Keratinocyte (primary cell): ENCODE data around the gene OAT. TPM values are rescaled to one million over a fixed set of nuclear protein-coding genes. Genes with fewer than 3 reads are reported as not detected.

ENCODE experiments used
- DNase-seq: peaks from one replicate; pipeline ENCODE4 v3.0.0-alpha.2; 2011; ENCODE audit warnings: low read depth, missing footprints, low spot score
- FAIRE-seq: peaks from 2 replicates; lab custom pipeline; 2011; peaks lifted over from hg19 to GRCh38; lab: Jason Lieb, UNC
- H2AFZ ChIP-seq: 2 replicates; pipeline ENCODE4 v1.6.0; 2012; ENCODE audit warnings: low read length, control low read depth, inconsistent platforms; ENCODE audit not compliant: control insufficient read depth
- H3K27ac ChIP-seq: 2 replicates; pipeline ENCODE4 v1.5.1; 2011; ENCODE audit warnings: low read length; ENCODE audit not compliant: control insufficient read depth, insufficient read depth
- H3K27me3 ChIP-seq: 3 replicates; pipeline ENCODE4 v1.6.0; 2011; ENCODE audit warnings: low read length; ENCODE audit not compliant: control insufficient read depth, insufficient read depth; ENCODE audit errors: extremely low read depth
- H3K36me3 ChIP-seq, 2 experiments: 2 replicates in 1 of 2; 3 replicates in 1 of 2; pipeline ENCODE4 v1.5.1; 2011; ENCODE audit warnings: low read length in 2 of 2, mild to moderate bottlenecking in 1 of 2; ENCODE audit not compliant: control insufficient read depth in 2 of 2, insufficient read depth in 2 of 2; ENCODE audit errors: extremely low read depth in 1 of 2
- H3K4me1 ChIP-seq: 3 replicates; pipeline ENCODE4 v1.5.1; 2011; ENCODE audit warnings: low read length; ENCODE audit not compliant: control insufficient read depth, insufficient read depth; ENCODE audit errors: extremely low read depth
- H3K4me2 ChIP-seq: 3 replicates; pipeline ENCODE4 v1.6.0; 2011; ENCODE audit warnings: low read depth, low read length; ENCODE audit not compliant: control insufficient read depth, insufficient read depth; ENCODE audit errors: extremely low read depth
- H3K4me3 ChIP-seq, 3 experiments: fragments of 200-600 bp in 1 of 3; sonication (generic) in 1 of 3; 2 replicates in 2 of 3; 3 replicates in 1 of 3; pipeline ENCODE4 v1.5.1; 2011 to 2016; ENCODE audit warnings: low read length in 3 of 3, mild to moderate bottlenecking in 3 of 3, control low read depth in 2 of 3, inconsistent platforms in 1 of 3, low read depth in 1 of 3, mixed read lengths in 1 of 3, mixed run types in 1 of 3, moderate library complexity in 1 of 3; ENCODE audit not compliant: control insufficient read depth in 2 of 3, insufficient read depth in 2 of 3; ENCODE audit errors: extremely low read depth in 1 of 3
- H3K79me2 ChIP-seq: 2 replicates; pipeline ENCODE4 v1.6.0; 2012; ENCODE audit warnings: low read length; ENCODE audit not compliant: control insufficient read depth, insufficient read depth
- H3K9ac ChIP-seq: 3 replicates; pipeline ENCODE4 v1.6.0; 2011; ENCODE audit warnings: low read length; ENCODE audit not compliant: control insufficient read depth, insufficient read depth; ENCODE audit errors: extremely low read depth
- H3K9me1 ChIP-seq: 3 replicates; pipeline ENCODE4 v1.6.0; 2011; ENCODE audit warnings: low read length; ENCODE audit not compliant: control insufficient read depth, insufficient read depth; ENCODE audit errors: extremely low read depth
- H3K9me3 ChIP-seq: 2 replicates; pipeline ENCODE4 v1.5.1; 2012; ENCODE audit warnings: low read depth, low read length; ENCODE audit not compliant: control insufficient read depth
- H4K20me1 ChIP-seq: 3 replicates; pipeline ENCODE4 v1.6.0; 2011; ENCODE audit warnings: low read length; ENCODE audit not compliant: control insufficient read depth, insufficient read depth; ENCODE audit errors: extremely low read depth
- EZH2 ChIP-seq: IDR thresholded peaks from one replicate; pipeline ENCODE4 v1.6.1; 2012; ENCODE audit warnings: inconsistent platforms, mild to moderate bottlenecking, low read length, moderate library complexity
- dilution Hi-C: fragments of 300-500 bp; cut with MboI; formaldehyde crosslinking; loops from one replicate; pipeline ENCODE4 v1.7.0; 2020; ENCODE audit warnings: low sequenced_read_pairs; ENCODE audit not compliant: extremely low pct_ligation_motif_present
- polyA plus RNA-seq, 5 experiments: library from polyadenylated mRNA; depleted of rRNA in 3 of 5; stranded (reverse) in 3 of 5; stranded (forward) in 1 of 5; unstranded in 1 of 5; fragments of >200 nt; gene quantifications; 1 replicate in 1 of 5; 2 replicates in 3 of 5; 3 replicates in 1 of 5; pipeline versions ENCODE4 v1.2.1 to v1.2.3, GENCODE V29; 2011 to 2012; ENCODE audit warnings: missing spikeins in 2 of 5, low read depth in 1 of 5, low replicate concordance in 1 of 5
- TF ChIP-seq, protein P1 (sequence below), 3 experiments: IDR thresholded peaks in 1 of 3; conservative IDR thresholded peaks in 1 of 3; optimal IDR thresholded peaks in 1 of 3; 2 replicates in 2 of 3; 3 replicates in 1 of 3; pipeline versions ENCODE3 to v1.5.1; 2011; ENCODE audit warnings: low read length in 3 of 3, mild to moderate bottlenecking in 3 of 3, moderate library complexity in 2 of 3, control low read depth in 1 of 3, inconsistent platforms in 1 of 3; ENCODE audit not compliant: insufficient read depth in 2 of 3; ENCODE audit errors: extremely low read depth in 1 of 3

Gene OAT
- polyA plus RNA-seq, 1 donor (not counting 4 experiments of a cell fraction or from before 2014, with no cell fraction given): 528 TPM

DNA sequence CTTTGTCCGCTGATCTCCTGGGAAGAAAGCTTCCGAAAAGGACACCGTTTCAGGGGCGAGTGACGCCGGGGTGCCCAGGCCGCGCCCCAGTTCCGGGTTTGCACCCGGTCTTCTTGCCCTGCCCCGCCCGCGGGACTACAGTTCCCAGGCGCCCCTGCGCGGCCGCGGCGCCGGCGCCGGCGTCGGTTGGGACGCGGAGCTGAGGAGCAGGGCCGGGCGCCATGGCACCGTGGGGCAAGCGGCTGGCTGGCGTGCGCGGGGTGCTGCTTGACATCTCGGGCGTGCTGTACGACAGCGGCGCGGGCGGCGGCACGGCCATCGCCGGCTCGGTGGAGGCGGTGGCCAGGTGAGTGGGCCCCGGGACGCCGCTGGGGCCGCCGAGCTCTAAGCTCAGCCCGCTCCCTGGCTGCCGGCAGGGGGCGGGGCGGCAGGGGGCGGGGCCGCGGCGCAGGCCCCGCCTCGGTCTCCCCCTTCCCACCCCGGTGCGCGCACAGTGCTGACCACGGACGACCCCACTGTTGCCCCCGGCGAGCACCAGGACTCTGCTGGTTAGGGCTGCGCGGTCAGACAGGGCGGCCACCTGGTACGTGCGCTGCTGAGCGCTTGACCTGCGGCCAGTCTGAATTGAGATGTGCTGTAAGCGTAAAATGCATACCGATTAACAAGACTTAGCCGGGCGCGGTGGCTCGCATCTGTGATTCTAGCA is 43.1 kb upstream of the OAT start, which contains the start of gene LHPP:
Gene LHPP (plus strand): TSS at position 182 of the 706 bp plus-strand sequence. CDS start 40 bp downstream, at position 222.
- H3K4me1 ChIP-seq: peaks cover 8% of the 10 kb centered on the region
- dilution Hi-C loops: no loop called here
- no peak for FAIRE-seq
- no peak for DNase-seq
- peak within 1 kb of the TSS; percentile 96 for H2AFZ ChIP-seq
- H3K4me3 ChIP-seq: peak within 1 kb of the TSS; percentile 76 to 81 (median 81)
- no peaks in the 10 kb centered on the region for H3K9me1 ChIP-seq
- H3K36me3 ChIP-seq: peaks cover 0 to 2% of the 10 kb centered on the region in 2 experiments
- peaks cover 9% of the 10 kb centered on the region for H3K79me2 ChIP-seq
- H3K27ac ChIP-seq: peak within 1 kb of the TSS; percentile 71
- H3K4me2 ChIP-seq: peak within 1 kb of the TSS; percentile 78
- TF ChIP-seq, protein P1, sequence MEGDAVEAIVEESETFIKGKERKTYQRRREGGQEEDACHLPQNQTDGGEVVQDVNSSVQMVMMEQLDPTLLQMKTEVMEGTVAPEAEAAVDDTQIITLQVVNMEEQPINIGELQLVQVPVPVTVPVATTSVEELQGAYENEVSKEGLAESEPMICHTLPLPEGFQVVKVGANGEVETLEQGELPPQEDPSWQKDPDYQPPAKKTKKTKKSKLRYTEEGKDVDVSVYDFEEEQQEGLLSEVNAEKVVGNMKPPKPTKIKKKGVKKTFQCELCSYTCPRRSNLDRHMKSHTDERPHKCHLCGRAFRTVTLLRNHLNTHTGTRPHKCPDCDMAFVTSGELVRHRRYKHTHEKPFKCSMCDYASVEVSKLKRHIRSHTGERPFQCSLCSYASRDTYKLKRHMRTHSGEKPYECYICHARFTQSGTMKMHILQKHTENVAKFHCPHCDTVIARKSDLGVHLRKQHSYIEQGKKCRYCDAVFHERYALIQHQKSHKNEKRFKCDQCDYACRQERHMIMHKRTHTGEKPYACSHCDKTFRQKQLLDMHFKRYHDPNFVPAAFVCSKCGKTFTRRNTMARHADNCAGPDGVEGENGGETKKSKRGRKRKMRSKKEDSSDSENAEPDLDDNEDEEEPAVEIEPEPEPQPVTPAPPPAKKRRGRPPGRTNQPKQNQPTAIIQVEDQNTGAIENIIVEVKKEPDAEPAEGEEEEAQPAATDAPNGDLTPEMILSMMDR (optimal IDR thresholded peaks at IDR 0.05 in 1 of 3, IDR thresholded peaks at IDR 0.05 in 1 of 3, conservative IDR thresholded peaks at IDR 0.05 in 1 of 3; ENCODE audit: extremely low read depth in 1 of 3, insufficient read depth in 2 of 3, low read length in 3 of 3): no peak
- H3K27me3 ChIP-seq: no peaks in the 10 kb centered on the region
- H3K9ac ChIP-seq: peak within 1 kb of the TSS; percentile 75
- H4K20me1 ChIP-seq: no peaks in the 10 kb centered on the region
- H3K9me3 ChIP-seq: no peaks in the 10 kb centered on the region

DNA sequence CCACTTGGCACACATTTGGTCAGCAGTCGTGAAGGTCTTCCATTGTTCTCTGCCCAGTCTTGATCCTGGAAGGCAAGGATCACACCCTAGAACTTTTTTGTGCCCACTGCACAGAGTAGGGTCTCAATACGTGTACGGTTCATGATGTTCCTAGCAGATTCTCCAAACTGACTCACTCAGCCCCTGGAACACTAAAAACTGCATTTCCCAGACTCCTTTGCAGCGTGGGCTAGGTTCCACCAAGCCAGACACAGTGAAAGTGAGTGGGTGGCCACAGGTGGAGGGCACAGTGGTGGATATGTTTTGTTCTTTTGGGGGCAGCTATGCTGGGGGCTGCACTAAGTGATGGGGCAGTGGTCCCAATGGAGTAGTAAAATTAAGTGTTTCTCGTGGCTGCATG is 41.4 kb upstream of the OAT start:
- FAIRE-seq (no peak), DNase-seq (no peak)
- no peak overlapping the region for H3K4me2 ChIP-seq
- peaks cover 8% of the 10 kb centered on the region for H3K4me1 ChIP-seq
- no peak overlapping the region for H3K27ac ChIP-seq
- dilution Hi-C loops: no loop called here
- TF ChIP-seq, protein P1 (optimal IDR thresholded peaks at IDR 0.05 in 1 of 3, IDR thresholded peaks at IDR 0.05 in 1 of 3, conservative IDR thresholded peaks at IDR 0.05 in 1 of 3; ENCODE audit: extremely low read depth in 1 of 3, insufficient read depth in 2 of 3, low read length in 3 of 3): no peak
- TF ChIP-seq EZH2: no peak
- no peak overlapping the region for H2AFZ ChIP-seq
- H3K36me3 ChIP-seq: peaks cover 0 to 2% of the 10 kb centered on the region in 2 experiments
- no peaks in the 10 kb centered on the region for H3K9me1 ChIP-seq
- no peak overlapping the region for H3K9ac ChIP-seq
- no peaks in the 10 kb centered on the region for H3K27me3 ChIP-seq
- H4K20me1 ChIP-seq: no peaks in the 10 kb centered on the region
- H3K9me3 ChIP-seq: no peaks in the 10 kb centered on the region
- H3K4me3 ChIP-seq: no peak overlapping the region
- H3K79me2 ChIP-seq: peaks cover 9% of the 10 kb centered on the region
